ENCODE results near the gene MTR.

DNA sequence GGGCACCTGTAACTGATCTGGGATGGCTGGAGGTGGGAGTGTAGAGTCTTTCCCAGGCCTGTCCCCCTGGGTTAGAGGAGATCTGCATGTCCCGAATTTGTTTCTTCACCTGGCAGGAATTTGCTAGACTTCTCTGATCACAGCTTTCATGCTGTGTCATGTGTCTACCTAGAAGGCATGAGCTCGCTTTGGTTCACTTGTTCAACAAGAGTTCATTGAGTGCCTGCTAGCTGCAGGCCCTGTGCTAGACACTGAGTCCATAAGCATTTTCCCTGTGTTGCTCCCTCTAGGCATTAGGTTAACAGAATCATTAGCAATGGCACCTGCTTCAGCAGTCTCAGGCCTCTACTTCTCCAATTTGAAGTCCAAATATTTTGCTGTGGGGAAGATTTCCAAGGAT, 101.6 kb downstream of the MTR start:
- TF ChIP-seq, protein P1, sequence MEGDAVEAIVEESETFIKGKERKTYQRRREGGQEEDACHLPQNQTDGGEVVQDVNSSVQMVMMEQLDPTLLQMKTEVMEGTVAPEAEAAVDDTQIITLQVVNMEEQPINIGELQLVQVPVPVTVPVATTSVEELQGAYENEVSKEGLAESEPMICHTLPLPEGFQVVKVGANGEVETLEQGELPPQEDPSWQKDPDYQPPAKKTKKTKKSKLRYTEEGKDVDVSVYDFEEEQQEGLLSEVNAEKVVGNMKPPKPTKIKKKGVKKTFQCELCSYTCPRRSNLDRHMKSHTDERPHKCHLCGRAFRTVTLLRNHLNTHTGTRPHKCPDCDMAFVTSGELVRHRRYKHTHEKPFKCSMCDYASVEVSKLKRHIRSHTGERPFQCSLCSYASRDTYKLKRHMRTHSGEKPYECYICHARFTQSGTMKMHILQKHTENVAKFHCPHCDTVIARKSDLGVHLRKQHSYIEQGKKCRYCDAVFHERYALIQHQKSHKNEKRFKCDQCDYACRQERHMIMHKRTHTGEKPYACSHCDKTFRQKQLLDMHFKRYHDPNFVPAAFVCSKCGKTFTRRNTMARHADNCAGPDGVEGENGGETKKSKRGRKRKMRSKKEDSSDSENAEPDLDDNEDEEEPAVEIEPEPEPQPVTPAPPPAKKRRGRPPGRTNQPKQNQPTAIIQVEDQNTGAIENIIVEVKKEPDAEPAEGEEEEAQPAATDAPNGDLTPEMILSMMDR (IDR thresholded peaks at IDR 0.05), result no peak
- no peak for TF ChIP-seq POLR2A (IDR thresholded peaks at IDR 0.05)

Data from thyroid gland (tissue), 4 donors.